ENCODE data around the gene NUDT1.
A peak's percentile ranks its signal among the peaks of the same experiment; 100 is the strongest.

GRCh38 chr7:2232766-2233520 lies 9.1 kb upstream of the NUDT1 start, which contains the start of gene MAD1L1:
- no peak for TF ChIP-seq CTCF (tag by site-specific recombination; IDR thresholded peaks at IDR 0.05)
- TF ChIP-seq ZNF423 (tag by site-specific recombination; IDR thresholded peaks at IDR 0.05), result peak; percentile 93
- no peak for TF ChIP-seq ZNF623 (tag by site-specific recombination; IDR thresholded peaks at IDR 0.05)
- TF ChIP-seq ZNF701 (tag by site-specific recombination; IDR thresholded peaks at IDR 0.05), result no peak

Measured in HEK293 (cell line).